NB4 (cell line): Measurements from ENCODE around the gene TYMS.

Experiments used
- MAX ChIP-seq: IDR thresholded peaks from 2 replicates; pipeline ENCODE4 v1.6.1; 2011; ENCODE audit warnings: low read depth, low read length
- POLR2A ChIP-seq: IDR thresholded peaks from 2 replicates; pipeline ENCODE4 v1.6.1; 2011; ENCODE audit warnings: mild to moderate bottlenecking; ENCODE audit not compliant: insufficient read length; ENCODE audit errors: extremely low read depth
- TF ChIP-seq, protein P1 (sequence below): IDR thresholded peaks from one replicate; pipeline ENCODE4 v1.5.1; 2012; ENCODE audit warnings: low read depth, low read length

DNA sequence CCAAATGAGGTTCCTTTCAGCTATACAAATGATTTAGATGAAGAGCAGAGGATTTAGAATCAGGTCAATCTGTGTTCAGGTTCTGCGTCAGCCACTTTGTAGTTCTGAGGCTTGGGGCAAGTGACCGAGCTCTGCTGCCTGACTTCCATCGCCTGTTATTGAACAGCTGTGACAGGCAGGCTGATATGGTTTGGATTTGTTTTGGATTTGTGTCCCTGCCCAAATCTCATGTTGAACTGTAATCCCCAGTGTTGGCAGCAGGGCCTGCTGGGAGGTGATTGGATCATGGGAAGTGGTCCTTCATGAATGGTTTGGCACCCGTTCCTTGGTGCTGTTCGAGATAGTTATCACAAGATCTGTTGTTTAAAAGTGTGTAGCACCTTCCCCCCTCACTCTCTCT lies 18.6 kb downstream of the TYMS start:
- TF ChIP-seq, protein P1, sequence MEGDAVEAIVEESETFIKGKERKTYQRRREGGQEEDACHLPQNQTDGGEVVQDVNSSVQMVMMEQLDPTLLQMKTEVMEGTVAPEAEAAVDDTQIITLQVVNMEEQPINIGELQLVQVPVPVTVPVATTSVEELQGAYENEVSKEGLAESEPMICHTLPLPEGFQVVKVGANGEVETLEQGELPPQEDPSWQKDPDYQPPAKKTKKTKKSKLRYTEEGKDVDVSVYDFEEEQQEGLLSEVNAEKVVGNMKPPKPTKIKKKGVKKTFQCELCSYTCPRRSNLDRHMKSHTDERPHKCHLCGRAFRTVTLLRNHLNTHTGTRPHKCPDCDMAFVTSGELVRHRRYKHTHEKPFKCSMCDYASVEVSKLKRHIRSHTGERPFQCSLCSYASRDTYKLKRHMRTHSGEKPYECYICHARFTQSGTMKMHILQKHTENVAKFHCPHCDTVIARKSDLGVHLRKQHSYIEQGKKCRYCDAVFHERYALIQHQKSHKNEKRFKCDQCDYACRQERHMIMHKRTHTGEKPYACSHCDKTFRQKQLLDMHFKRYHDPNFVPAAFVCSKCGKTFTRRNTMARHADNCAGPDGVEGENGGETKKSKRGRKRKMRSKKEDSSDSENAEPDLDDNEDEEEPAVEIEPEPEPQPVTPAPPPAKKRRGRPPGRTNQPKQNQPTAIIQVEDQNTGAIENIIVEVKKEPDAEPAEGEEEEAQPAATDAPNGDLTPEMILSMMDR, result no peak
- TF ChIP-seq POLR2A (no peak), MAX (no peak)
